ENCODE data around the gene GPR21. TPM values are rescaled to one million over a fixed set of nuclear protein-coding genes. Genes with fewer than 3 reads are reported as not detected.

The GPR21 gene
- total and polyA plus RNA-seq, 2 experiments from 2014 or later: 0.90 TPM; not detected in 1

GRCh38 chr9:123040801-123041200 is 7.3 kb downstream of the GPR21 start:
- Histone ChIP-seq H4K20me1 (replicated peaks; ENCODE audit: insufficient read depth) (no peaks in the 10 kb centered on the region; the same call in 1 of the 2 replicates), H3K9me2 (ENCODE audit: insufficient read depth) (no peaks in the 10 kb centered on the region), H3K4me3 (no peak overlapping the region), H3K4me1 (ENCODE audit: insufficient read depth) (no peaks in the 10 kb centered on the region), H3K79me2 (replicated peaks; ENCODE audit: insufficient read depth) (no peaks in the 10 kb centered on the region), H3F3A (replicated peaks; ENCODE audit: low read depth) (no peaks in the 10 kb centered on the region), H3K4me2 (no peak overlapping the region), H3K27ac (ENCODE audit: low read depth) (no peak overlapping the region), H3K36me3 (ENCODE audit: insufficient read depth) (no peaks in the 10 kb centered on the region), H2AFZ (no peak overlapping the region), H3K27me3 (ENCODE audit: insufficient read depth) (no peaks in the 10 kb centered on the region)
- Mint-ChIP-seq H3K36me3 (ENCODE audit: low read depth) (peaks cover 11% of the 10 kb centered on the region; the same call in 2 of the 3 replicates), H3K27me3 (ENCODE audit: insufficient read depth, low read depth, poor library complexity) (no peaks in the 10 kb centered on the region), H3K4me3 (no peak overlapping the region), H3K4me1 (no peaks in the 10 kb centered on the region; the same call in 2 of the 3 replicates), H3K27ac (no peak overlapping the region), H3K9me3 (no peaks in the 10 kb centered on the region)
- DNase-seq (ENCODE audit: low spot score) (no peak), ATAC-seq (no peak)
- TF ChIP-seq, protein P1, sequence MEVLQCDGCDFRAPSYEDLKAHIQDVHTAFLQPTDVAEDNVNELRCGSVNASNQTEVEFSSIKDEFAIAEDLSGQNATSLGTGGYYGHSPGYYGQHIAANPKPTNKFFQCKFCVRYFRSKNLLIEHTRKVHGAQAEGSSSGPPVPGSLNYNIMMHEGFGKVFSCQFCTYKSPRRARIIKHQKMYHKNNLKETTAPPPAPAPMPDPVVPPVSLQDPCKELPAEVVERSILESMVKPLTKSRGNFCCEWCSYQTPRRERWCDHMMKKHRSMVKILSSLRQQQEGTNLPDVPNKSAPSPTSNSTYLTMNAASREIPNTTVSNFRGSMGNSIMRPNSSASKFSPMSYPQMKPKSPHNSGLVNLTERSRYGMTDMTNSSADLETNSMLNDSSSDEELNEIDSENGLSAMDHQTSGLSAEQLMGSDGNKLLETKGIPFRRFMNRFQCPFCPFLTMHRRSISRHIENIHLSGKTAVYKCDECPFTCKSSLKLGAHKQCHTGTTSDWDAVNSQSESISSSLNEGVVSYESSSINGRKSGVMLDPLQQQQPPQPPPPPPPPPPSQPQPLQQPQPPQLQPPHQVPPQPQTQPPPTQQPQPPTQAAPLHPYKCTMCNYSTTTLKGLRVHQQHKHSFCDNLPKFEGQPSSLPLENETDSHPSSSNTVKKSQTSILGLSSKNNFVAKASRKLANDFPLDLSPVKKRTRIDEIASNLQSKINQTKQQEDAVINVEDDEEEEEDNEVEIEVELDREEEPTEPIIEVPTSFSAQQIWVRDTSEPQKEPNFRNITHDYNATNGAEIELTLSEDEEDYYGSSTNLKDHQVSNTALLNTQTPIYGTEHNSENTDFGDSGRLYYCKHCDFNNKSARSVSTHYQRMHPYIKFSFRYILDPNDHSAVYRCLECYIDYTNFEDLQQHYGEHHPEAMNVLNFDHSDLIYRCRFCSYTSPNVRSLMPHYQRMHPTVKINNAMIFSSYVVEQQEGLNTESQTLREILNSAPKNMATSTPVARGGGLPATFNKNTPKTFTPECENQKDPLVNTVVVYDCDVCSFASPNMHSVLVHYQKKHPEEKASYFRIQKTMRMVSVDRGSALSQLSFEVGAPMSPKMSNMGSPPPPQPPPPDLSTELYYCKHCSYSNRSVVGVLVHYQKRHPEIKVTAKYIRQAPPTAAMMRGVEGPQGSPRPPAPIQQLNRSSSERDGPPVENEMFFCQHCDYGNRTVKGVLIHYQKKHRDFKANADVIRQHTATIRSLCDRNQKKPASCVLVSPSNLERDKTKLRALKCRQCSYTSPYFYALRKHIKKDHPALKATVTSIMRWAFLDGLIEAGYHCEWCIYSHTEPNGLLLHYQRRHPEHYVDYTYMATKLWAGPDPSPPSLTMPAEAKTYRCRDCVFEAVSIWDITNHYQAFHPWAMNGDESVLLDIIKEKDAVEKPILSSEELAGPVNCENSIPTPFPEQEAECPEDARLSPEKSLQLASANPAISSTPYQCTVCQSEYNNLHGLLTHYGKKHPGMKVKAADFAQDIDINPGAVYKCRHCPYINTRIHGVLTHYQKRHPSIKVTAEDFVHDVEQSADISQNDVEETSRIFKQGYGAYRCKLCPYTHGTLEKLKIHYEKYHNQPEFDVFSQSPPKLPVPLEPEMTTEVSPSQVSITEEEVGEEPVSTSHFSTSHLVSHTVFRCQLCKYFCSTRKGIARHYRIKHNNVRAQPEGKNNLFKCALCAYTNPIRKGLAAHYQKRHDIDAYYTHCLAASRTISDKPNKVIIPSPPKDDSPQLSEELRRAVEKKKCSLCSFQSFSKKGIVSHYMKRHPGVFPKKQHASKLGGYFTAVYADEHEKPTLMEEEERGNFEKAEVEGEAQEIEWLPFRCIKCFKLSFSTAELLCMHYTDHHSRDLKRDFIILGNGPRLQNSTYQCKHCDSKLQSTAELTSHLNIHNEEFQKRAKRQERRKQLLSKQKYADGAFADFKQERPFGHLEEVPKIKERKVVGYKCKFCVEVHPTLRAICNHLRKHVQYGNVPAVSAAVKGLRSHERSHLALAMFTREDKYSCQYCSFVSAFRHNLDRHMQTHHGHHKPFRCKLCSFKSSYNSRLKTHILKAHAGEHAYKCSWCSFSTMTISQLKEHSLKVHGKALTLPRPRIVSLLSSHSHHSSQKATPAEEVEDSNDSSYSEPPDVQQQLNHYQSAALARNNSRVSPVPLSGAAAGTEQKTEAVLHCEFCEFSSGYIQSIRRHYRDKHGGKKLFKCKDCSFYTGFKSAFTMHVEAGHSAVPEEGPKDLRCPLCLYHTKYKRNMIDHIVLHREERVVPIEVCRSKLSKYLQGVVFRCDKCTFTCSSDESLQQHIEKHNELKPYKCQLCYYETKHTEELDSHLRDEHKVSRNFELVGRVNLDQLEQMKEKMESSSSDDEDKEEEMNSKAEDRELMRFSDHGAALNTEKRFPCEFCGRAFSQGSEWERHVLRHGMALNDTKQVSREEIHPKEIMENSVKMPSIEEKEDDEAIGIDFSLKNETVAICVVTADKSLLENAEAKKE (CRISPR knock-in tag; IDR thresholded peaks at IDR 0.05): no peak
- TF ChIP-seq EZH2phosphoT487 (IDR thresholded peaks at IDR 0.05; ENCODE audit: unreplicated experiment) (no peak), ZNF331 (CRISPR knock-in tag; IDR thresholded peaks at IDR 0.05; ENCODE audit: low read depth) (no peak), CTCF (conservative IDR thresholded peaks at IDR 0.05; ENCODE audit: low read depth in 2 of 2) (no peak), POLR2AphosphoS5 (IDR thresholded peaks at IDR 0.05; ENCODE audit: low read depth) (no peak), EZH2 (IDR thresholded peaks at IDR 0.05; ENCODE audit: low read depth, unreplicated experiment) (no peak), ZNF114 (CRISPR knock-in tag; IDR thresholded peaks at IDR 0.05) (no peak), STAT1 (IDR thresholded peaks at IDR 0.05; ENCODE audit: unreplicated experiment) (no peak), ETS1 (IDR thresholded peaks at IDR 0.05) (no peak), NANOG (IDR thresholded peaks at IDR 0.05; ENCODE audit: borderline replicate concordance) (no peak)
- TF ChIP-seq, protein P2, sequence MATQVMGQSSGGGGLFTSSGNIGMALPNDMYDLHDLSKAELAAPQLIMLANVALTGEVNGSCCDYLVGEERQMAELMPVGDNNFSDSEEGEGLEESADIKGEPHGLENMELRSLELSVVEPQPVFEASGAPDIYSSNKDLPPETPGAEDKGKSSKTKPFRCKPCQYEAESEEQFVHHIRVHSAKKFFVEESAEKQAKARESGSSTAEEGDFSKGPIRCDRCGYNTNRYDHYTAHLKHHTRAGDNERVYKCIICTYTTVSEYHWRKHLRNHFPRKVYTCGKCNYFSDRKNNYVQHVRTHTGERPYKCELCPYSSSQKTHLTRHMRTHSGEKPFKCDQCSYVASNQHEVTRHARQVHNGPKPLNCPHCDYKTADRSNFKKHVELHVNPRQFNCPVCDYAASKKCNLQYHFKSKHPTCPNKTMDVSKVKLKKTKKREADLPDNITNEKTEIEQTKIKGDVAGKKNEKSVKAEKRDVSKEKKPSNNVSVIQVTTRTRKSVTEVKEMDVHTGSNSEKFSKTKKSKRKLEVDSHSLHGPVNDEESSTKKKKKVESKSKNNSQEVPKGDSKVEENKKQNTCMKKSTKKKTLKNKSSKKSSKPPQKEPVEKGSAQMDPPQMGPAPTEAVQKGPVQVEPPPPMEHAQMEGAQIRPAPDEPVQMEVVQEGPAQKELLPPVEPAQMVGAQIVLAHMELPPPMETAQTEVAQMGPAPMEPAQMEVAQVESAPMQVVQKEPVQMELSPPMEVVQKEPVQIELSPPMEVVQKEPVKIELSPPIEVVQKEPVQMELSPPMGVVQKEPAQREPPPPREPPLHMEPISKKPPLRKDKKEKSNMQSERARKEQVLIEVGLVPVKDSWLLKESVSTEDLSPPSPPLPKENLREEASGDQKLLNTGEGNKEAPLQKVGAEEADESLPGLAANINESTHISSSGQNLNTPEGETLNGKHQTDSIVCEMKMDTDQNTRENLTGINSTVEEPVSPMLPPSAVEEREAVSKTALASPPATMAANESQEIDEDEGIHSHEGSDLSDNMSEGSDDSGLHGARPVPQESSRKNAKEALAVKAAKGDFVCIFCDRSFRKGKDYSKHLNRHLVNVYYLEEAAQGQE (IDR thresholded peaks at IDR 0.05; ENCODE audit: unreplicated experiment): no peak
